CD14-positive monocyte (primary cell): ENCODE data around the gene NPSR1. TPM values are rescaled to one million over a fixed set of nuclear protein-coding genes. Genes with fewer than 3 reads are reported as not detected.

Experiments used
- DNase-seq, 3 donors: peaks; one replicate each; pipeline ENCODE4 v3.0.0-alpha.2; 2011 to 2022
- H2AFZ ChIP-seq: 2 replicates; pipeline ENCODE4 v1.6.0; 2012; ENCODE audit warnings: mild to moderate bottlenecking, low read depth, low read length, inconsistent platforms; ENCODE audit not compliant: insufficient read depth, poor library complexity, severe bottlenecking
- H3K27ac ChIP-seq, 2 donors: 1 replicate in 1 of 2; 2 replicates in 1 of 2; pipeline ENCODE4 v1.5.1; 2012 to 2013; ENCODE audit warnings: low read length in 2 of 2, control low read depth in 1 of 2, inconsistent platforms in 1 of 2, low read depth in 1 of 2, mild to moderate bottlenecking in 1 of 2
- H3K27me3 ChIP-seq, 2 donors: one replicate each; pipeline versions ENCODE4 v1.6.0 to v1.6.1; 2011 to 2013; ENCODE audit warnings: low read length in 2 of 2; ENCODE audit not compliant: control insufficient read depth in 2 of 2, insufficient read depth in 2 of 2
- H3K36me3 ChIP-seq, 2 donors: replicated peaks in 1 of 2; 1 replicate in 1 of 2; 2 replicates in 1 of 2; pipeline versions ENCODE4 v1.5.1 to v1.6.1; 2012 to 2013; ENCODE audit warnings: low read length in 2 of 2, control low read depth in 1 of 2, inconsistent platforms in 1 of 2, mild to moderate bottlenecking in 1 of 2; ENCODE audit not compliant: insufficient read depth in 2 of 2, control insufficient read depth in 1 of 2
- H3K4me1 ChIP-seq, 2 donors: 1 replicate in 1 of 2; 2 replicates in 1 of 2; pipeline versions ENCODE4 v1.5.1 to v1.6.1; 2012 to 2013; ENCODE audit warnings: low read length in 2 of 2, control low read depth in 1 of 2, inconsistent platforms in 1 of 2, mild to moderate bottlenecking in 1 of 2, moderate library complexity in 1 of 2; ENCODE audit not compliant: insufficient read depth in 2 of 2, control insufficient read depth in 1 of 2
- H3K4me2 ChIP-seq: replicated peaks from 2 replicates; pipeline ENCODE3; 2012; ENCODE audit warnings: low read length, moderate library complexity, mild to moderate bottlenecking; ENCODE audit not compliant: poor library complexity, severe bottlenecking; ENCODE audit errors: extremely low read depth
- H3K4me3 ChIP-seq, 3 experiments: fragments of 200-600 bp in 1 of 3; sonication (generic) in 1 of 3; replicated peaks in 1 of 3; 1 replicate in 2 of 3; 2 replicates in 1 of 3; pipeline ENCODE4 v1.5.1; 2011 to 2013; ENCODE audit warnings: low read length in 3 of 3, mild to moderate bottlenecking in 3 of 3, control low read depth in 2 of 3, low read depth in 2 of 3, inconsistent platforms in 1 of 3, moderate library complexity in 1 of 3
- H3K79me2 ChIP-seq: 2 replicates; pipeline ENCODE4 v1.6.0; 2012; ENCODE audit warnings: mild to moderate bottlenecking, control low read depth, inconsistent platforms, low read length, moderate library complexity; ENCODE audit not compliant: insufficient read depth
- H3K9ac ChIP-seq: 2 replicates; pipeline ENCODE4 v1.6.0; 2017; ENCODE audit warnings: low read length, mild to moderate bottlenecking; ENCODE audit not compliant: insufficient read depth, poor library complexity, severe bottlenecking
- H3K9me3 ChIP-seq, 2 donors: replicated peaks in 1 of 2; 1 replicate in 1 of 2; 2 replicates in 1 of 2; pipeline versions ENCODE4 v1.5.1 to v1.6.1; 2012 to 2013; ENCODE audit warnings: low read length in 2 of 2, control low read depth in 1 of 2; ENCODE audit not compliant: control insufficient read depth in 1 of 2, insufficient read depth in 1 of 2
- H4K20me1 ChIP-seq: 2 replicates; pipeline ENCODE4 v1.6.0; 2012; ENCODE audit warnings: mild to moderate bottlenecking, low read length, control low read depth, moderate library complexity; ENCODE audit not compliant: insufficient read depth
- H3K27ac Mint-ChIP-seq, 7 donors: one replicate each; pipeline ENCODE4 v1.8.0; 2020; ENCODE audit warnings: mild to moderate bottlenecking in 7 of 7, mixed read lengths in 7 of 7, moderate library complexity in 6 of 7, inconsistent platforms in 2 of 7
- H3K27me3 Mint-ChIP-seq, 3 donors: one replicate each; pipeline ENCODE4 v1.8.0; 2021 to 2022; ENCODE audit warnings: low read depth in 3 of 3, mild to moderate bottlenecking in 3 of 3, mixed read lengths in 3 of 3, moderate library complexity in 3 of 3, inconsistent platforms in 1 of 3
- H3K36me3 Mint-ChIP-seq, 2 donors: one replicate each; pipeline ENCODE4 v1.8.0; 2020; ENCODE audit warnings: mixed read lengths in 2 of 2, inconsistent platforms in 1 of 2, mild to moderate bottlenecking in 1 of 2
- H3K4me1 Mint-ChIP-seq: one replicate; pipeline ENCODE4 v1.8.0; 2020; ENCODE audit warnings: mild to moderate bottlenecking, mixed read lengths
- H3K4me3 Mint-ChIP-seq, 2 donors: one replicate each; pipeline ENCODE4 v1.8.0; 2020; ENCODE audit warnings: mild to moderate bottlenecking in 2 of 2, mixed read lengths in 2 of 2, moderate library complexity in 1 of 2
- H3K9me3 Mint-ChIP-seq, 7 donors: one replicate each; pipeline ENCODE4 v1.8.0; 2020 to 2022; ENCODE audit warnings: mixed read lengths in 7 of 7, mild to moderate bottlenecking in 6 of 7, moderate library complexity in 6 of 7, inconsistent platforms in 2 of 7
- WGBS: methylation state at CpG from one replicate; pipeline ENCODE4 v1.1.5; 2013; ENCODE audit warnings: missing lambda C conversion rate; ENCODE audit not compliant: insufficient coverage; 5-methylcytosine and 5-hydroxymethylcytosine counted together
- intact Hi-C, 2 donors: fragments of 100-400 bp; cut with micrococcal nuclease; formaldehyde crosslinking; loops; one replicate each; pipeline versions ENCODE4 v1.15.0 to v1.15.1; 2023
- polyA plus RNA-seq, 3 donors: library from polyadenylated mRNA; depleted of rRNA in 1 of 3; unstranded in 2 of 3; stranded (reverse) in 1 of 3; fragments of 300-500 nt in 2 of 3; fragments of >200 nt in 1 of 3; fragmentation: Illumina TruSeq in 2 of 3; gene quantifications; 1 replicate in 2 of 3; 2 replicates in 1 of 3; pipeline ENCODE4 v1.2.3, GENCODE V29; 2012 to 2021
- TF ChIP-seq, protein P1 (sequence below): fragments of 200-600 bp; IDR thresholded peaks from one replicate; pipeline ENCODE4 v1.8.0; 2022; ENCODE audit warnings: antibody characterized with exemption, mild to moderate bottlenecking

NPSR1 gene
- polyA plus RNA-seq, 3 donors, result not detected

- Mint-ChIP-seq H3K9me3 (peaks cover 0 to 12% (median 7%) of the 10 kb centered on the region in 7 donors), H3K27me3 (no peaks in the 10 kb centered on the region)
Measured at GRCh38 chr7:34849986-34850385, 192.0 kb downstream of the NPSR1 start.

GRCh38 chr7:34850681-34851080 lies 192.7 kb downstream of the NPSR1 start:
- WGBS, result 85% methylated on average over 4 of the region's 8 CpGs
- DNase-seq, result no peak
- Mint-ChIP-seq H3K9me3 (peaks cover 0 to 12% (median 6%) of the 10 kb centered on the region in 7 donors), H3K4me1 (no peaks in the 10 kb centered on the region), H3K27me3 (no peaks in the 10 kb centered on the region), H3K36me3 (no peaks in the 10 kb centered on the region), H3K4me3 (no peak overlapping the region), H3K27ac (no peak overlapping the region)
- no peaks in the 10 kb centered on the region for H4K20me1 ChIP-seq
- no peak overlapping the region for H3K4me2 ChIP-seq
- H3K4me3 ChIP-seq, result no peak overlapping the region
- TF ChIP-seq, protein P1, sequence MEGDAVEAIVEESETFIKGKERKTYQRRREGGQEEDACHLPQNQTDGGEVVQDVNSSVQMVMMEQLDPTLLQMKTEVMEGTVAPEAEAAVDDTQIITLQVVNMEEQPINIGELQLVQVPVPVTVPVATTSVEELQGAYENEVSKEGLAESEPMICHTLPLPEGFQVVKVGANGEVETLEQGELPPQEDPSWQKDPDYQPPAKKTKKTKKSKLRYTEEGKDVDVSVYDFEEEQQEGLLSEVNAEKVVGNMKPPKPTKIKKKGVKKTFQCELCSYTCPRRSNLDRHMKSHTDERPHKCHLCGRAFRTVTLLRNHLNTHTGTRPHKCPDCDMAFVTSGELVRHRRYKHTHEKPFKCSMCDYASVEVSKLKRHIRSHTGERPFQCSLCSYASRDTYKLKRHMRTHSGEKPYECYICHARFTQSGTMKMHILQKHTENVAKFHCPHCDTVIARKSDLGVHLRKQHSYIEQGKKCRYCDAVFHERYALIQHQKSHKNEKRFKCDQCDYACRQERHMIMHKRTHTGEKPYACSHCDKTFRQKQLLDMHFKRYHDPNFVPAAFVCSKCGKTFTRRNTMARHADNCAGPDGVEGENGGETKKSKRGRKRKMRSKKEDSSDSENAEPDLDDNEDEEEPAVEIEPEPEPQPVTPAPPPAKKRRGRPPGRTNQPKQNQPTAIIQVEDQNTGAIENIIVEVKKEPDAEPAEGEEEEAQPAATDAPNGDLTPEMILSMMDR, result no peak
- intact Hi-C loops, result no loop called here
- H3K4me1 ChIP-seq, result no peaks in the 10 kb centered on the region
- no peaks in the 10 kb centered on the region for H3K36me3 ChIP-seq
- H3K27ac ChIP-seq, result no peak overlapping the region
- H3K27me3 ChIP-seq, result no peaks in the 10 kb centered on the region
- no peaks in the 10 kb centered on the region for H3K9me3 ChIP-seq
- H3K79me2 ChIP-seq, result no peaks in the 10 kb centered on the region
- H2AFZ ChIP-seq, result no peak overlapping the region
- no peak overlapping the region for H3K9ac ChIP-seq

More at GRCh38 chr7:34849986-34850385, 192.0 kb downstream of the NPSR1 start:
- intact Hi-C loops, result no loop called here
- H3K4me3 ChIP-seq, result no peak overlapping the region
- Mint-ChIP-seq H3K36me3 (no peaks in the 10 kb centered on the region), H3K27ac (no peak overlapping the region), H3K4me1 (no peaks in the 10 kb centered on the region), H3K4me3 (no peak overlapping the region)
- H3K36me3 ChIP-seq, result no peaks in the 10 kb centered on the region
- H3K4me1 ChIP-seq, result no peaks in the 10 kb centered on the region
- H3K27ac ChIP-seq, result no peak overlapping the region
- no peak overlapping the region for H2AFZ ChIP-seq
- WGBS, result 80% methylated on average over 1 of the region's 1 CpG
- H3K27me3 ChIP-seq, result no peaks in the 10 kb centered on the region
- H4K20me1 ChIP-seq, result no peaks in the 10 kb centered on the region
- no peak overlapping the region for H3K4me2 ChIP-seq
- H3K9ac ChIP-seq, result no peak overlapping the region
- DNase-seq, result no peak
- TF ChIP-seq, protein P1, result no peak
- H3K9me3 ChIP-seq, result no peaks in the 10 kb centered on the region
- no peaks in the 10 kb centered on the region for H3K79me2 ChIP-seq
